Epithelial cell of proximal tubule (primary cell): Measurements from ENCODE around the gene ADORA2B. TPM values are rescaled to one million over a fixed set of nuclear protein-coding genes. Genes with fewer than 3 reads are reported as not detected.

ENCODE experiments used
- DNase-seq: peaks from one replicate; pipeline ENCODE4 v3.0.0-alpha.2; 2011; ENCODE audit warnings: low read depth
- H3K4me3 ChIP-seq: 2 replicates; pipeline ENCODE4 v1.5.1; 2011; ENCODE audit warnings: low read depth, mild to moderate bottlenecking, low read length
- total RNA-seq: library from RNA; depleted of rRNA; stranded (reverse); fragments of >200 nt; gene quantifications from 2 replicates; pipeline ENCODE4 v1.2.3, GENCODE V29; 2015
- TF ChIP-seq, protein P1 (sequence below): conservative IDR thresholded peaks from 2 replicates; pipeline ENCODE4 v1.5.1; 2012; ENCODE audit warnings: low read depth, mild to moderate bottlenecking, low read length

ADORA2B gene
- total RNA-seq, 1 donor from 2014 or later: 16.9 TPM

DNA sequence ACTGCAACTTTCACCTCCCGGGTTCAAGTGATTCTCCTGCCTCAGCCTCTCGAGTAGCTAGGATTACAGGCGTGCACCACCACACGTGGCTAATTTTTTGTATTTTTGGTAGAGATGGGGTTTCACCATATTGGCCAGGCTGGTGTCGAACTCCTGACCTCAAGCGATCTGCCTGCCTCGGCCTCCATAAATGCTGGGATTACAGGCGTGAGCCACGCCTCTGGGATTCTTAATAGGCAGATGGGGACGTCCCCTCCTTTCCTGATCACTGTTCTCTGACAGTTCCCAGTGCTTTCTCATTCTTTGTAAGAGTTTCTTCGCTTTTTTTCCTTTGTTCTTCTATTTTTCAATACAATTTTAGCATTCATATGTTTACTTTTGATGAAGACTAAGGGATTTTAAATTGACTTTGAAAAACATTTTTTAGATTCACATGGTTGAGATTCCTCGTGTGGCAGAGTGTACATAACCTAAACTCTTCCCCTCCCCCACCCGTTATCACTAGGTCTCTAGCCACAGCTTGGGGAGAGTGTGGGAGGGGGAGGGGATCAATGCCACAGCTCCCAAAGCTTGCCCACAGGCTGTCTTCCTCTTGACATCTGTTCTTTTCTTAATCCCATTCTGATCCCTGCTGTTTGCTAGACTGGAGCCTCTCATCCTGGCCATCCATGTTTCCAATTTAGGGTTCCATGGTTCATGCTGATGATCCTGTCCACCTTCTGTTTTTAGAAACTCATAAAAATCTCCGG lies 11.0 kb downstream of the ADORA2B start:
- no peak overlapping the region for H3K4me3 ChIP-seq
- DNase-seq: no peak
- TF ChIP-seq, protein P1, sequence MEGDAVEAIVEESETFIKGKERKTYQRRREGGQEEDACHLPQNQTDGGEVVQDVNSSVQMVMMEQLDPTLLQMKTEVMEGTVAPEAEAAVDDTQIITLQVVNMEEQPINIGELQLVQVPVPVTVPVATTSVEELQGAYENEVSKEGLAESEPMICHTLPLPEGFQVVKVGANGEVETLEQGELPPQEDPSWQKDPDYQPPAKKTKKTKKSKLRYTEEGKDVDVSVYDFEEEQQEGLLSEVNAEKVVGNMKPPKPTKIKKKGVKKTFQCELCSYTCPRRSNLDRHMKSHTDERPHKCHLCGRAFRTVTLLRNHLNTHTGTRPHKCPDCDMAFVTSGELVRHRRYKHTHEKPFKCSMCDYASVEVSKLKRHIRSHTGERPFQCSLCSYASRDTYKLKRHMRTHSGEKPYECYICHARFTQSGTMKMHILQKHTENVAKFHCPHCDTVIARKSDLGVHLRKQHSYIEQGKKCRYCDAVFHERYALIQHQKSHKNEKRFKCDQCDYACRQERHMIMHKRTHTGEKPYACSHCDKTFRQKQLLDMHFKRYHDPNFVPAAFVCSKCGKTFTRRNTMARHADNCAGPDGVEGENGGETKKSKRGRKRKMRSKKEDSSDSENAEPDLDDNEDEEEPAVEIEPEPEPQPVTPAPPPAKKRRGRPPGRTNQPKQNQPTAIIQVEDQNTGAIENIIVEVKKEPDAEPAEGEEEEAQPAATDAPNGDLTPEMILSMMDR: no peak

DNA sequence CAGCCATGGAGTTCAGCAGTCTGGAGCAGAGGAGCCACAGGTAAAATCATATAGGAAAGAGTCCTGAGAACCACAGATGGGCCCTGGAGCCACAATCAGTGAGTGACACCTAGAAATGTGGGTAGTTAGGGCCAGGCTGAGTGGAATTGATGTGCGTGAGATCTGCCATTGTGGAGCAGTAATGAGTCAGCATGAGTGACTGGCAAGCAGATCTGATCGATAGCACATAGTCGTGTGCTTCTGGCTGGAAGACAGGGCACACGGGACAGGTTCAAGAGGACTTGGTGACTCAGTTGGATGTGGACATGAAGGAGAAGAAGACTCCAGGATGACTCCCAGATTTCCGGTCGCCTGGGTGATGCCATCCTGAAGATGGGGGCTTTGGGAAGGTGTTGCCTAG lies 12.3 kb downstream of the ADORA2B start:
- DNase-seq: no peak
- H3K4me3 ChIP-seq: no peak overlapping the region
- TF ChIP-seq, protein P1: no peak

DNA sequence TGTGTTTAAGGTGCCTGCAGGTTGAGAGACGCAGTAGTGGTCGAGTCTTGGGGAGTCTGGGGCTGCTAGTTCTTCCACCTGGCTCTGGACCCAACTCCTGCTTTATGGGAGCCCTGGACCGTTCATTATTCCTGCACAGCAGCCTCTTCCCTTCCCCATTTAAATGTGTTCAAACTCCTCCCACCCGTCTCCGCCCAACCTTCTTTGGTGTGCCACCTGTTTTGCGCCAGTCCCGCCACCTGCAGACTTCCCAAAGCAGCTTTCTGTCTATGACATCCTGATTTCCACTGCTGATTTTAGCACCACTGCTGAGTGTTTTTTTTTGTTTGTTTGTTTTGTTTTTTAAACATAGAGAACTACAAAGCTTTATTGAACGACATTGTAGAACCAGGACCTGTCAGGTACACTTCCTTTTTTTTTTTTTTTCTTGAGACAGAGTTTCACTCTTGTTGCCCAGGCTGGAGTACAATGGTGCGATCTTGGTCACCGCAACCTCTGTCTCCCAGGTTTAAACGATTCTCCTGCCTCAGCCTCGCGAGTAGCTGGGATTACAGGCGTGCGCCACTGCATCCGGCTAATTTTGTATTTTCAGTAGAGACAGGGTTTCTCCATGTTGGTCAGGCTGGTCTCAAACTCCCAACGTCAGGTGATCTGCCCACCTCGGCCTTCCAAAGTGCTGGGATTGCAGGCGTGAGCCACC lies 12.8 kb downstream of the ADORA2B start:
- TF ChIP-seq, protein P1: no peak
- DNase-seq: no peak
- H3K4me3 ChIP-seq: no peak overlapping the region

DNA sequence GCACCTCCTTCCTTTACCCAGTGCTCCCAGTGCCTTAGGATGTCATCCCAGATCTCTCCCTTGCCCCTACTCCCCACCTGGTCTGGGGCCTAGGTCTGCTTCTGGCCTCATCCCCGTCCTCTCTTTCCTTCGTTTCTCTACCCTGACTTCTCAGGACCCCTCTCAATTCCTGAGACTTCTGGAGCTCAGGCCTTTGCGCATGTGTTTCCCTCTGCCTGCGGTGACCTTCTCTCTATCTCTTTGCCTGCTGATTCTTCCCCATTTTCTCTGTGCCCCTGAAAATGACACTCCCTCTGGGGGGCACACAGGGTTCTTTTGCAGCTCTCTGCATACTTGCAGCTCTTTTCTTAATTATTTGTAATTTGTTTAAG lies 13.5 kb downstream of the ADORA2B start:
- TF ChIP-seq, protein P1: no peak
- H3K4me3 ChIP-seq: no peak overlapping the region
- DNase-seq: no peak

DNA sequence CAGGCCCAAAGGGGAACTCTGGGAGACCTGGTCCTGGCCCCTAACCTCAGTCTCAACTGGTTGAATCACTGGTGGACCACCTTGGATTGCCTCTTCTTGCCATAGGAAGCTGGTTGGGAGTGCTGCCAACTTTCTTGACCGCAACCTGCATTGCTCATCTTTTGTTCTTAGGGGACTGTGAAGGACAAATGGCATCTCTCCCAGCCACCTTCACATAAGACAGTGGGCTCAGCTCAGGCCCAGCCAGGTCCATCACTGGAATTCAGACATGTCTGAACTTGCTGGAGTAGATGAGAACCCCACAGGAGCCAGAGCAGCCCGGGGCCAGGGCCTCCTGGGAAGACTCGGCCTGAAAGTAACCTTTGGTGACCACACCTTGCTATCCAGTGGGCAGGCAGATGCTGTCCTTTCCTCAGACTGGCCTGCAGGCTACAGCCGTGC lies 18.8 kb downstream of the ADORA2B start:
- H3K4me3 ChIP-seq: no peak overlapping the region
- no peak for DNase-seq
- TF ChIP-seq, protein P1: no peak

DNA sequence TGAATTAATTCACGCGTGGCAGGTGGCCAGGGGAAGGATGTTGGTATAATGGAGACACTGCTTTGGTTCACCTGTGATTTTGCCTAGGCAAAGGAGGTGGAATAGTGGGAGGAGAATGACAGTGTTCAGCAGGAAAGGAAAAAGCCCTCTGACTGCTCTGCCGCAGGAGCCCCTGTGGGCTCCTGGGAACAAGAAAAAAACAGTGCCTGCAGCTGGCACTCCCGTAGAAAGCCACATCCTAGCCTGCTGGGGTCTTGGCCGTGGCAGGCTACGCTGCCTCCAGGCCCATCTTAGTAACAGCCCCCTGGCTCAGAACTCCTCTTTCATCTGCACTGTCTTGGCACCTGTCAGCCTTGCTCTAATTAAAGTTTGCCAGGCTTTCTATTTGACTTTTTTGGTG lies 20.6 kb downstream of the ADORA2B start:
- DNase-seq: no peak
- no peak overlapping the region for H3K4me3 ChIP-seq
- TF ChIP-seq, protein P1: no peak
